Mesenchymal stem cell (in vitro differentiated cells and primary cell): Measurements from ENCODE around the gene TMEM229A.

ENCODE experiments used
- DNase-seq: peaks from one replicate; pipeline ENCODE4 v3.0.0-alpha.2; 2013
- H2AFZ ChIP-seq: one replicate; pipeline ENCODE4 v1.6.1; 2013; ENCODE audit warnings: low read depth, mild to moderate bottlenecking, control low read depth, inconsistent platforms, low read length, moderate library complexity
- H2AK5ac ChIP-seq: 2 replicates; pipeline ENCODE4 v1.6.1; 2013; ENCODE audit warnings: low read length, moderate library complexity, mild to moderate bottlenecking, inconsistent platforms; ENCODE audit not compliant: severe bottlenecking
- H2BK120ac ChIP-seq: one replicate; pipeline ENCODE4 v1.6.1; 2013; ENCODE audit warnings: low read depth, mild to moderate bottlenecking, inconsistent platforms, low read length, moderate library complexity
- H2BK12ac ChIP-seq, 2 experiments: one replicate each; pipeline ENCODE4 v1.6.1; 2013; ENCODE audit warnings: inconsistent platforms in 2 of 2, low read length in 2 of 2, mild to moderate bottlenecking in 2 of 2, moderate library complexity in 2 of 2, control low read depth in 1 of 2
- H2BK15ac ChIP-seq: one replicate; pipeline ENCODE4 v1.6.1; 2013; ENCODE audit warnings: mild to moderate bottlenecking, low read depth, inconsistent platforms; ENCODE audit not compliant: poor library complexity, severe bottlenecking
- H2BK5ac ChIP-seq: 2 replicates; pipeline ENCODE4 v1.6.1; 2013; ENCODE audit warnings: low read depth, mild to moderate bottlenecking, low read length, control low read depth, inconsistent platforms; ENCODE audit not compliant: poor library complexity, severe bottlenecking
- H3K14ac ChIP-seq, 2 experiments: one replicate each; pipeline ENCODE4 v1.6.1; 2013; ENCODE audit warnings: inconsistent platforms in 2 of 2, low read length in 2 of 2, control low read depth in 1 of 2, mild to moderate bottlenecking in 1 of 2, moderate library complexity in 1 of 2
- H3K18ac ChIP-seq, 2 experiments: one replicate each; pipeline ENCODE4 v1.6.1; 2013; ENCODE audit warnings: inconsistent platforms in 2 of 2, low read length in 2 of 2, control low read depth in 1 of 2, low read depth in 1 of 2, mild to moderate bottlenecking in 1 of 2
- H3K23ac ChIP-seq, 2 experiments: one replicate each; pipeline ENCODE4 v1.6.1; 2013; ENCODE audit warnings: inconsistent platforms in 2 of 2, low read length in 2 of 2, mild to moderate bottlenecking in 2 of 2, moderate library complexity in 2 of 2, control low read depth in 1 of 2
- H3K27ac ChIP-seq: 2 replicates; pipeline ENCODE4 v1.5.1; 2013; ENCODE audit warnings: mild to moderate bottlenecking, moderate library complexity, low read length, control low read depth, inconsistent platforms; ENCODE audit not compliant: poor library complexity, severe bottlenecking
- H3K27me3 ChIP-seq, 2 experiments: 2 replicates each; pipeline versions ENCODE4 v1.6.1 to v1.7.0; 2013; ENCODE audit warnings: low read length in 2 of 2, mild to moderate bottlenecking in 2 of 2, moderate library complexity in 2 of 2, control low read depth in 1 of 2, inconsistent platforms in 1 of 2; ENCODE audit not compliant: control insufficient read depth in 1 of 2, insufficient read depth in 1 of 2
- H3K36me3 ChIP-seq, 2 experiments: 2 replicates each; pipeline versions ENCODE4 v1.6.1 to v1.7.0; 2013; ENCODE audit warnings: low read length in 2 of 2, control low read depth in 1 of 2, inconsistent platforms in 1 of 2, low read depth in 1 of 2, mild to moderate bottlenecking in 1 of 2; ENCODE audit not compliant: insufficient read depth in 2 of 2, control insufficient read depth in 1 of 2
- H3K4ac ChIP-seq, 2 experiments: one replicate each; pipeline ENCODE4 v1.6.1; 2013; ENCODE audit warnings: inconsistent platforms in 2 of 2, low read length in 2 of 2, mild to moderate bottlenecking in 2 of 2, moderate library complexity in 2 of 2, control low read depth in 1 of 2, low read depth in 1 of 2
- H3K4me1 ChIP-seq: 2 replicates; pipeline ENCODE4 v1.6.1; 2013; ENCODE audit warnings: low read depth, low read length, control low read depth; ENCODE audit not compliant: control insufficient read depth, insufficient read depth
- H3K4me2 ChIP-seq: 2 replicates; pipeline ENCODE4 v1.6.1; 2013; ENCODE audit warnings: low read length, mild to moderate bottlenecking, inconsistent platforms; ENCODE audit not compliant: poor library complexity, severe bottlenecking
- H3K4me3 ChIP-seq, 2 experiments: 2 replicates each; pipeline versions ENCODE4 v1.5.1 to v1.7.0; 2013; ENCODE audit warnings: low read length in 2 of 2, mild to moderate bottlenecking in 2 of 2, control low read depth in 1 of 2, low read depth in 1 of 2; ENCODE audit not compliant: insufficient read depth in 1 of 2
- H3K79me1 ChIP-seq: replicated peaks from 2 replicates; pipeline ENCODE4 v1.6.1; 2013; ENCODE audit warnings: mild to moderate bottlenecking, control low read depth, low read length, inconsistent platforms; ENCODE audit not compliant: poor library complexity, severe bottlenecking
- H3K9ac ChIP-seq: 2 replicates; pipeline ENCODE4 v1.7.0; 2013; ENCODE audit warnings: mild to moderate bottlenecking, low read length, moderate library complexity
- H3K9me3 ChIP-seq: 2 replicates; pipeline ENCODE4 v1.7.0; 2013; ENCODE audit warnings: mild to moderate bottlenecking, low read length; ENCODE audit not compliant: control insufficient read depth
- H4K8ac ChIP-seq: one replicate; pipeline ENCODE4 v1.6.1; 2013; ENCODE audit warnings: inconsistent platforms, mild to moderate bottlenecking, low read length, moderate library complexity
- H4K91ac ChIP-seq: one replicate; pipeline ENCODE4 v1.6.1; 2013; ENCODE audit warnings: mild to moderate bottlenecking, low read length, inconsistent platforms
- WGBS: methylation state at CpG from one replicate; pipeline ENCODE4 v1.1.7; 2013; ENCODE audit warnings: mixed read lengths; 5-methylcytosine and 5-hydroxymethylcytosine counted together

TMEM229A gene

GRCh38 chr7:124057872-124058271 lies 25.0 kb upstream of the TMEM229A start:
- Histone ChIP-seq H2BK15ac (no peak overlapping the region), H3K14ac (no peak overlapping the region)

GRCh38 chr7:124056234-124056633 lies 23.4 kb upstream of the TMEM229A start:
- Histone ChIP-seq H2AK5ac (no peak overlapping the region), H4K8ac (no peak overlapping the region), H3K36me3 (no peaks in the 10 kb centered on the region), H4K91ac (no peak overlapping the region), H3K4ac (no peak overlapping the region), H3K79me1 (no peaks in the 10 kb centered on the region), H2BK12ac (no peak overlapping the region), H3K4me2 (no peak overlapping the region), H3K27me3 (no peaks in the 10 kb centered on the region), H3K4me1 (no peaks in the 10 kb centered on the region), H3K9ac (no peak overlapping the region), H3K4me3 (no peak overlapping the region), H2BK15ac (no peak overlapping the region), H2BK120ac (no peak overlapping the region), H3K14ac (no peak overlapping the region), H3K18ac (no peak overlapping the region), H2BK5ac (no peak overlapping the region), H3K9me3 (no peaks in the 10 kb centered on the region), H3K23ac (no peak overlapping the region), H3K27ac (no peak overlapping the region), H2AFZ (no peak overlapping the region)
- WGBS: no CpG with 5 or more reads among the region's 1 CpG
- DNase-seq: no peak

More at GRCh38 chr7:124057872-124058271, 25.0 kb upstream of the TMEM229A start:
- Histone ChIP-seq H3K4me2 (no peak overlapping the region), H4K91ac (no peak overlapping the region), H3K4me1 (no peaks in the 10 kb centered on the region), H2BK120ac (no peak overlapping the region), H4K8ac (no peak overlapping the region), H2AFZ (no peak overlapping the region), H2BK5ac (no peak overlapping the region), H3K18ac (no peak overlapping the region), H3K27me3 (no peaks in the 10 kb centered on the region), H3K9ac (no peak overlapping the region), H3K23ac (no peak overlapping the region), H3K79me1 (no peaks in the 10 kb centered on the region), H3K4ac (no peak overlapping the region), H3K36me3 (no peaks in the 10 kb centered on the region), H3K9me3 (no peaks in the 10 kb centered on the region), H3K27ac (no peak overlapping the region), H2AK5ac (no peak overlapping the region), H3K4me3 (no peak overlapping the region), H2BK12ac (no peak overlapping the region)
- WGBS: 76% methylated on average over 3 of the region's 5 CpGs
- DNase-seq: no peak

- no peak overlapping the region for H2BK120ac ChIP-seq
- no peak overlapping the region for H2BK15ac ChIP-seq
- H3K23ac ChIP-seq: no peak overlapping the region
- no peak overlapping the region for H3K27ac ChIP-seq
- no peaks in the 10 kb centered on the region for H3K9me3 ChIP-seq
- H4K91ac ChIP-seq: no peak overlapping the region
- H3K4me1 ChIP-seq: no peaks in the 10 kb centered on the region
- no peak overlapping the region for H3K4me2 ChIP-seq
- H3K14ac ChIP-seq: no peak overlapping the region
- H2BK12ac ChIP-seq: no peak overlapping the region
- no peak overlapping the region for H3K18ac ChIP-seq
- H2BK5ac ChIP-seq: no peak overlapping the region
- H3K27me3 ChIP-seq: no peaks in the 10 kb centered on the region
- H2AFZ ChIP-seq: no peak overlapping the region
- H3K4me3 ChIP-seq: no peak overlapping the region
- H3K9ac ChIP-seq: no peak overlapping the region
- DNase-seq: no peak
- no peak overlapping the region for H2AK5ac ChIP-seq
- no peak overlapping the region for H4K8ac ChIP-seq
- no CpG with 5 or more reads among the region's 1 CpG for WGBS
- no peak overlapping the region for H3K4ac ChIP-seq
- no peaks in the 10 kb centered on the region for H3K36me3 ChIP-seq
- H3K79me1 ChIP-seq: no peaks in the 10 kb centered on the region
Measured at GRCh38 chr7:124051681-124052377, 19.0 kb upstream of the TMEM229A start.

- no peaks in the 10 kb centered on the region for H3K27me3 ChIP-seq
- H4K91ac ChIP-seq: no peak overlapping the region
- no peak for DNase-seq
- no peak overlapping the region for H3K4me2 ChIP-seq
- H3K36me3 ChIP-seq: no peaks in the 10 kb centered on the region
- no peak overlapping the region for H3K9ac ChIP-seq
- H4K8ac ChIP-seq: no peak overlapping the region
- 82% methylated on average over 1 of the region's 2 CpGs for WGBS
- H3K4me3 ChIP-seq: no peak overlapping the region
- no peak overlapping the region for H3K23ac ChIP-seq
- H2BK5ac ChIP-seq: no peak overlapping the region
- no peak overlapping the region for H2AFZ ChIP-seq
- H2BK15ac ChIP-seq: no peak overlapping the region
- H2BK12ac ChIP-seq: no peak overlapping the region
- no peak overlapping the region for H3K27ac ChIP-seq
- H3K79me1 ChIP-seq: no peaks in the 10 kb centered on the region
- no peak overlapping the region for H3K18ac ChIP-seq
- H2BK120ac ChIP-seq: no peak overlapping the region
- no peak overlapping the region for H3K14ac ChIP-seq
- H3K9me3 ChIP-seq: no peaks in the 10 kb centered on the region
- H2AK5ac ChIP-seq: no peak overlapping the region
- H3K4ac ChIP-seq: no peak overlapping the region
- no peaks in the 10 kb centered on the region for H3K4me1 ChIP-seq
Measured at GRCh38 chr7:124042826-124043225, 10.0 kb upstream of the TMEM229A start.
